ENCODE data around the gene HEATR5A. TPM values are rescaled to one million over a fixed set of nuclear protein-coding genes. Genes with fewer than 3 reads are reported as not detected.

Gene HEATR5A
- total and polyA plus RNA-seq, 2 of the 13 experiments (the other 11 are each of a cell fraction or from before 2014, with no cell fraction given) = 36.4 to 105 TPM

DNA sequence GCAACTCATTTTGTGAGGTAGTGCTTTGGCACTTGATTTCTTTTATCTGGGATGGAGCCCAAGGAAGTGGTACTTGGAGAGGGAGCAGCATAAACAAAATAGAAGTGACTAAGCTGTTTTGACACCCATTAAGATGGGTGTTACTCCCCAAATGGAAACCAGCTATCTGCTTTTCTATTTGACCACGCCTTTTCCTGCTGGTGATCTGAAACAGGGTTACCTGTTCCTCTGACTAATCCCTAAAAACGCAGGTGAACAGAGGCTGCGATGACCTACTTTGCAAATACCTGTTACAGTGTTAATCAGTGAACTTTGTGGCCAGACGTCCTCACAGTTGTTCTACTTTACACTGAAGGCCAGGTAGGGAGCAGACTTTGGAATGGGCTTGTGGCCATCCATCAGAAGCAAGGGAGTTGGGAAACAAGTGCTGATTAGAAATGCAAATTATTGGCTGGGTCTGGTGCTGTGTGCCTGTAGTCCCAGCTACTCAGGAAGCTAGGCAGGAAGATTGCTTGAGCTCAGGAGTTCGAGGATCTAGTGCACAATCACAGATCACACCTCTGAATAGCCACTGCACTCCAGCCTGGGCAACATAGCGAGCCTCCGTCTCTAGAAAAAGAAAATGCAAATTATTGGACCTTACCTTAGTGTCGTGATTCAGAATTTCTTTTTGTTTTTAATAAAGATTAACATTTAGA lies 154.5 kb downstream of the HEATR5A start (continued):
- TF ChIP-seq, protein P1, sequence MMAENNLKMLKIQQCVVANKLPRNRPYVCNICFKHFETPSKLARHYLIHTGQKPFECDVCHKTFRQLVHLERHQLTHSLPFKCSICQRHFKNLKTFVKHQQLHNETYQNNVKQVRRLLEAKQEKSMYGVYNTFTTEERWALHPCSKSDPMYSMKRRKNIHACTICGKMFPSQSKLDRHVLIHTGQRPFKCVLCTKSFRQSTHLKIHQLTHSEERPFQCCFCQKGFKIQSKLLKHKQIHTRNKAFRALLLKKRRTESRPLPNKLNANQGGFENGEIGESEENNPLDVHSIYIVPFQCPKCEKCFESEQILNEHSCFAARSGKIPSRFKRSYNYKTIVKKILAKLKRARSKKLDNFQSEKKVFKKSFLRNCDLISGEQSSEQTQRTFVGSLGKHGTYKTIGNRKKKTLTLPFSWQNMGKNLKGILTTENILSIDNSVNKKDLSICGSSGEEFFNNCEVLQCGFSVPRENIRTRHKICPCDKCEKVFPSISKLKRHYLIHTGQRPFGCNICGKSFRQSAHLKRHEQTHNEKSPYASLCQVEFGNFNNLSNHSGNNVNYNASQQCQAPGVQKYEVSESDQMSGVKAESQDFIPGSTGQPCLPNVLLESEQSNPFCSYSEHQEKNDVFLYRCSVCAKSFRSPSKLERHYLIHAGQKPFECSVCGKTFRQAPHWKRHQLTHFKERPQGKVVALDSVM (CRISPR knock-in tag; IDR thresholded peaks at IDR 0.05) = no peak
- TF ChIP-seq ZNF3 (CRISPR knock-in tag; IDR thresholded peaks at IDR 0.05) (no peak), ZNF20 (CRISPR knock-in tag; IDR thresholded peaks at IDR 0.05) (no peak), MAFG (CRISPR knock-in tag; IDR thresholded peaks at IDR 0.05) (no peak), GATA4 (IDR thresholded peaks at IDR 0.05; ENCODE audit: borderline replicate concordance, low read depth) (no peak), MED1 (CRISPR knock-in tag; IDR thresholded peaks at IDR 0.05) (peak; percentile 88), RCOR2 (CRISPR knock-in tag; IDR thresholded peaks at IDR 0.05) (peak; percentile 93), PRDM4 (CRISPR knock-in tag; IDR thresholded peaks at IDR 0.05; ENCODE audit: borderline replicate concordance) (0 out of 2 replicates have a peak, but pooled peaks have one; percentile 58), ZNF670 (CRISPR knock-in tag; IDR thresholded peaks at IDR 0.05; ENCODE audit: borderline replicate concordance) (no peak), ZNF747 (CRISPR knock-in tag; IDR thresholded peaks at IDR 0.05; ENCODE audit: borderline replicate concordance) (peak; percentile 50; the same call in 1 of the 2 replicates), ZNF567 (CRISPR knock-in tag; IDR thresholded peaks at IDR 0.05; ENCODE audit: borderline replicate concordance) (peak; percentile 92), SAP130 (CRISPR knock-in tag; IDR thresholded peaks at IDR 0.05; ENCODE audit: low read depth) (peak; percentile 71), ZNF441 (CRISPR knock-in tag; IDR thresholded peaks at IDR 0.05; ENCODE audit: borderline replicate concordance) (peak; percentile 94), ZNF562 (CRISPR knock-in tag; IDR thresholded peaks at IDR 0.05; ENCODE audit: borderline replicate concordance) (no peak), ZMAT3 (CRISPR knock-in tag; conservative IDR thresholded peaks at IDR 0.05) (0 out of 2 replicates have a peak, but pooled peaks have one; percentile 59), TFDP2 (CRISPR knock-in tag; IDR thresholded peaks at IDR 0.05) (peak; percentile 79; the same call in 1 of the 2 replicates), PCBP2 (optimal IDR thresholded peaks at IDR 0.05; ENCODE audit: low read depth, low read length, poor library complexity, severe bottlenecking) (no peak), SRF (IDR thresholded peaks at IDR 0.05; ENCODE audit: low read depth, low read length) (0 out of 2 replicates have a peak, but pooled peaks have one; percentile 1), ZNF790 (CRISPR knock-in tag; IDR thresholded peaks at IDR 0.05; ENCODE audit: borderline replicate concordance) (peak; percentile 0; the same call in 1 of the 2 replicates)
- TF ChIP-seq, protein P2, sequence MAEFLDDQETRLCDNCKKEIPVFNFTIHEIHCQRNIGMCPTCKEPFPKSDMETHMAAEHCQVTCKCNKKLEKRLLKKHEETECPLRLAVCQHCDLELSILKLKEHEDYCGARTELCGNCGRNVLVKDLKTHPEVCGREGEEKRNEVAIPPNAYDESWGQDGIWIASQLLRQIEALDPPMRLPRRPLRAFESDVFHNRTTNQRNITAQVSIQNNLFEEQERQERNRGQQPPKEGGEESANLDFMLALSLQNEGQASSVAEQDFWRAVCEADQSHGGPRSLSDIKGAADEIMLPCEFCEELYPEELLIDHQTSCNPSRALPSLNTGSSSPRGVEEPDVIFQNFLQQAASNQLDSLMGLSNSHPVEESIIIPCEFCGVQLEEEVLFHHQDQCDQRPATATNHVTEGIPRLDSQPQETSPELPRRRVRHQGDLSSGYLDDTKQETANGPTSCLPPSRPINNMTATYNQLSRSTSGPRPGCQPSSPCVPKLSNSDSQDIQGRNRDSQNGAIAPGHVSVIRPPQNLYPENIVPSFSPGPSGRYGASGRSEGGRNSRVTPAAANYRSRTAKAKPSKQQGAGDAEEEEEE (CRISPR knock-in tag; IDR thresholded peaks at IDR 0.05; ENCODE audit: borderline replicate concordance) = no peak
- TF ChIP-seq, protein P3, sequence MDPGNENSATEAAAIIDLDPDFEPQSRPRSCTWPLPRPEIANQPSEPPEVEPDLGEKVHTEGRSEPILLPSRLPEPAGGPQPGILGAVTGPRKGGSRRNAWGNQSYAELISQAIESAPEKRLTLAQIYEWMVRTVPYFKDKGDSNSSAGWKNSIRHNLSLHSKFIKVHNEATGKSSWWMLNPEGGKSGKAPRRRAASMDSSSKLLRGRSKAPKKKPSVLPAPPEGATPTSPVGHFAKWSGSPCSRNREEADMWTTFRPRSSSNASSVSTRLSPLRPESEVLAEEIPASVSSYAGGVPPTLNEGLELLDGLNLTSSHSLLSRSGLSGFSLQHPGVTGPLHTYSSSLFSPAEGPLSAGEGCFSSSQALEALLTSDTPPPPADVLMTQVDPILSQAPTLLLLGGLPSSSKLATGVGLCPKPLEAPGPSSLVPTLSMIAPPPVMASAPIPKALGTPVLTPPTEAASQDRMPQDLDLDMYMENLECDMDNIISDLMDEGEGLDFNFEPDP (CRISPR knock-in tag; conservative IDR thresholded peaks at IDR 0.05) = 0 out of 2 replicates have a peak, but pooled peaks have one; percentile 93
